ENCODE measurements around the gene LYG2.
"Not testable (repeated sequence)": the region's sequence is repeated elsewhere in the genome, so short reads cannot be mapped to it uniquely, and the experiment has no call there.

The LYG2 gene

GRCh38 chr2:99201959-99202678 lies 53.3 kb downstream of the LYG2 start:
- peaks cover 8 to 15% of the 10 kb centered on the region in 2 donors for H3K36me3 ChIP-seq (ENCODE audit: control insufficient read depth in 1 of 2, insufficient read depth in 2 of 2, low read length in 2 of 2)
- peaks cover 3 to 6% of the 10 kb centered on the region in 2 donors for H3K9me3 ChIP-seq (ENCODE audit: control insufficient read depth in 1 of 2, low read length in 2 of 2)
- no peak overlapping the region for H3K27ac ChIP-seq (ENCODE audit: low read depth, low read length)
- H3K4me1 ChIP-seq (ENCODE audit: control insufficient read depth in 1 of 2, insufficient read depth in 2 of 2, low read length in 2 of 2) = no peaks in the 10 kb centered on the region
- no peak overlapping the region for H3K9ac ChIP-seq (ENCODE audit: low read depth in 1 of 2, low read length in 2 of 2)
- H3K4me3 ChIP-seq (ENCODE audit: low read depth in 1 of 2, low read length in 2 of 2) = no peak overlapping the region
- no peaks in the 10 kb centered on the region for H3K27me3 ChIP-seq (ENCODE audit: control insufficient read depth in 1 of 2, insufficient read depth in 2 of 2, low read length in 2 of 2)

- peaks cover 16 to 31% of the 10 kb centered on the region in 2 donors for H3K36me3 ChIP-seq (ENCODE audit: control insufficient read depth in 1 of 2, insufficient read depth in 2 of 2, low read length in 2 of 2)
- no peak overlapping the region for H3K9ac ChIP-seq (ENCODE audit: low read depth in 1 of 2, low read length in 2 of 2)
- no peak overlapping the region for H3K27ac ChIP-seq (ENCODE audit: low read depth, low read length)
- no peak overlapping the region for H3K4me3 ChIP-seq (ENCODE audit: low read depth in 1 of 2, low read length in 2 of 2)
- H3K4me1 ChIP-seq (ENCODE audit: control insufficient read depth in 1 of 2, insufficient read depth in 2 of 2, low read length in 2 of 2) = no peaks in the 10 kb centered on the region
- no peaks in the 10 kb centered on the region for H3K27me3 ChIP-seq (ENCODE audit: control insufficient read depth in 1 of 2, insufficient read depth in 2 of 2, low read length in 2 of 2)
- peaks cover 0 to 2% of the 10 kb centered on the region in 2 donors for H3K9me3 ChIP-seq (ENCODE audit: control insufficient read depth in 1 of 2, low read length in 2 of 2)
Measured at GRCh38 chr2:99200076-99200800, 55.2 kb downstream of the LYG2 start.

- Histone ChIP-seq H3K27me3 (ENCODE audit: control insufficient read depth in 1 of 2, insufficient read depth in 2 of 2, low read length in 2 of 2) (no peaks in the 10 kb centered on the region), H3K27ac (ENCODE audit: low read depth, low read length) (no peak overlapping the region), H3K36me3 (ENCODE audit: control insufficient read depth in 1 of 2, insufficient read depth in 2 of 2, low read length in 2 of 2) (peaks cover 17 to 42% of the 10 kb centered on the region in 2 donors), H3K4me1 (ENCODE audit: control insufficient read depth in 1 of 2, insufficient read depth in 2 of 2, low read length in 2 of 2) (no peaks in the 10 kb centered on the region), H3K4me3 (ENCODE audit: low read depth in 1 of 2, low read length in 2 of 2) (no peak overlapping the region), H3K9ac (ENCODE audit: low read depth in 1 of 2, low read length in 2 of 2) (no peak overlapping the region), H3K9me3 (ENCODE audit: control insufficient read depth in 1 of 2, low read length in 2 of 2) (no peaks in the 10 kb centered on the region)
Measured at GRCh38 chr2:99198103-99198841, 57.2 kb downstream of the LYG2 start.

- not testable (repeated sequence) for H3K9me3 ChIP-seq (ENCODE audit: control insufficient read depth in 1 of 2, low read length in 2 of 2); H3K9ac ChIP-seq (ENCODE audit: low read depth in 1 of 2, low read length in 2 of 2); H3K27ac ChIP-seq (ENCODE audit: low read depth, low read length); H3K27me3 ChIP-seq (ENCODE audit: control insufficient read depth in 1 of 2, insufficient read depth in 2 of 2, low read length in 2 of 2); H3K4me3 ChIP-seq (ENCODE audit: low read depth in 1 of 2, low read length in 2 of 2); H3K4me1 ChIP-seq (ENCODE audit: control insufficient read depth in 1 of 2, insufficient read depth in 2 of 2, low read length in 2 of 2)
- H3K36me3 ChIP-seq (ENCODE audit: control insufficient read depth in 1 of 2, insufficient read depth in 2 of 2, low read length in 2 of 2) = peaks cover 15 to 63% of the 10 kb centered on the region in 2 donors
Measured at GRCh38 chr2:99192364-99192763, 63.1 kb downstream of the LYG2 start.
